ENCODE results near the gene COL13A1. TPM values are rescaled to one million over a fixed set of nuclear protein-coding genes. Genes with fewer than 3 reads are reported as not detected.

Gene COL13A1
- total and polyA plus RNA-seq, 7 experiments from 2014 or later, result 0.88 TPM; not detected in 6

DNA sequence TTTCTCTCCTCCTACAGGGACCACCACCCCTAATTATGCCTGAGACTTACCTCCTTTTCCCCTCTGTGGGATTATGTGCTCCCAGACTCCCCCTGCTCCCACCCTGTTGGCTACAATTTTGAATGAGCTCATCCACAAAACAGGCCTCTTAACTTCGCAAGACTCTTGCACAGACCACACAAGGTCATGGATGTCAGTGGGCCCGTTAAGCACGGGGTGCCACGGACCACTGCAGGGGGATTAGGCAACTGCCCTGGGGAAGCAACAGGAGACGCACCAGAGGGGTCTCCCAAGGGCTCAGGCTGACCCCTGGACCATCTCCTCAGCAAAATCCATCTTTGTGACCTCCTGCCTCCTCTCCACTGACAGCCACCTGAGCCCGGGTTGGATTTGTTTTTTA lies 42.1 kb upstream of the COL13A1 start:
- no peak for DNase-seq
- Histone ChIP-seq H3K9me3 (ENCODE audit: control insufficient read depth in 2 of 3, low read length in 3 of 3) (no peaks in the 10 kb centered on the region), H3K27me3 (ENCODE audit: control insufficient read depth in 2 of 2, insufficient read depth in 2 of 2, low read length in 2 of 2) (no peaks in the 10 kb centered on the region), H3K4me3 (ENCODE audit: low read length) (no peak overlapping the region), H3K27ac (ENCODE audit: low read depth, low read length) (no peak overlapping the region), H3K4me1 (ENCODE audit: control insufficient read depth in 2 of 2, insufficient read depth in 2 of 2, low read length in 2 of 2) (no peaks in the 10 kb centered on the region), H3K36me3 (ENCODE audit: control insufficient read depth in 2 of 3, insufficient read depth in 3 of 3, low read length in 3 of 3) (no peaks in the 10 kb centered on the region)
- ChIA-PET POLR2A (no interaction called here), CTCF (interaction anchor here (0.6 kb wide), 1 partner anchor 1142 kb away, joined by 3 read pairs; no protein-coding TSS in a partner anchor)
- Mint-ChIP-seq H3K9me3 (no peaks in the 10 kb centered on the region), H3K4me3 (no peak overlapping the region), H3K36me3 (no peaks in the 10 kb centered on the region), H3K27ac (no peak overlapping the region), H3K27me3 (peaks cover 0 to 22% (median 5%) of the 10 kb centered on the region in 5 donors), H3K4me1 (peaks cover 0 to 1% (median 0%) of the 10 kb centered on the region in 7 donors)
- no peak for ATAC-seq
- intact Hi-C loops (cut with micrococcal nuclease), result no loop called here

- Mint-ChIP-seq H3K4me1 (peaks cover 0 to 1% (median 0%) of the 10 kb centered on the region in 7 donors), H3K9me3 (no peaks in the 10 kb centered on the region), H3K4me3 (no peak overlapping the region), H3K27ac (no peak overlapping the region), H3K36me3 (no peaks in the 10 kb centered on the region), H3K27me3 (peaks cover 0 to 22% (median 5%) of the 10 kb centered on the region in 5 donors)
- H3K4me3 ChIP-seq (ENCODE audit: low read length), result no peak overlapping the region
- ChIA-PET POLR2A (no interaction called here), CTCF (no interaction called here)
- H3K27ac ChIP-seq (ENCODE audit: low read depth, low read length), result no peak overlapping the region
- DNase-seq (no peak), ATAC-seq (no peak)
- H3K4me1 ChIP-seq (ENCODE audit: control insufficient read depth in 2 of 2, insufficient read depth in 2 of 2, low read length in 2 of 2), result no peaks in the 10 kb centered on the region
- intact Hi-C loops (cut with micrococcal nuclease), result no loop called here
- H3K36me3 ChIP-seq (ENCODE audit: control insufficient read depth in 2 of 3, insufficient read depth in 3 of 3, low read length in 3 of 3), result no peaks in the 10 kb centered on the region
- H3K27me3 ChIP-seq (ENCODE audit: control insufficient read depth in 2 of 2, insufficient read depth in 2 of 2, low read length in 2 of 2), result no peaks in the 10 kb centered on the region
- no peaks in the 10 kb centered on the region for H3K9me3 ChIP-seq (ENCODE audit: control insufficient read depth in 2 of 3, low read length in 3 of 3)
Observed at GRCh38 chr10:69760072-69760471, 41.6 kb upstream of the COL13A1 start.

- Histone ChIP-seq H3K4me1 (ENCODE audit: control insufficient read depth in 2 of 2, insufficient read depth in 2 of 2, low read length in 2 of 2) (no peaks in the 10 kb centered on the region), H3K27me3 (ENCODE audit: control insufficient read depth in 2 of 2, insufficient read depth in 2 of 2, low read length in 2 of 2) (no peaks in the 10 kb centered on the region), H3K36me3 (ENCODE audit: control insufficient read depth in 2 of 3, insufficient read depth in 3 of 3, low read length in 3 of 3) (no peaks in the 10 kb centered on the region), H3K27ac (ENCODE audit: low read depth, low read length) (no peak overlapping the region), H3K9me3 (ENCODE audit: control insufficient read depth in 2 of 3, low read length in 3 of 3) (no peaks in the 10 kb centered on the region), H3K4me3 (ENCODE audit: low read length) (no peak overlapping the region)
- intact Hi-C loops (cut with micrococcal nuclease), result no loop called here
- no peaks in the 10 kb centered on the region for H3K36me3 Mint-ChIP-seq
- peaks cover 0 to 22% (median 5%) of the 10 kb centered on the region in 5 donors for H3K27me3 Mint-ChIP-seq
- H3K4me1 Mint-ChIP-seq, result peaks cover 0 to 1% (median 0%) of the 10 kb centered on the region in 7 donors
- no peaks in the 10 kb centered on the region for H3K9me3 Mint-ChIP-seq
- no peak overlapping the region for H3K4me3 Mint-ChIP-seq
- ChIA-PET CTCF (no interaction called here), POLR2A (no interaction called here)
- ATAC-seq (no peak), DNase-seq (no peak)
- no peak overlapping the region for H3K27ac Mint-ChIP-seq
Observed at GRCh38 chr10:69761320-69761719, 40.4 kb upstream of the COL13A1 start.

GRCh38 chr10:69766161-69766910 lies 35.4 kb upstream of the COL13A1 start:
- intact Hi-C loops (cut with micrococcal nuclease), result no loop called here
- Mint-ChIP-seq H3K27ac (no peak overlapping the region), H3K27me3 (peaks cover 0 to 25% (median 9%) of the 10 kb centered on the region in 5 donors), H3K4me3 (no peak overlapping the region), H3K36me3 (no peaks in the 10 kb centered on the region), H3K9me3 (no peaks in the 10 kb centered on the region), H3K4me1 (peaks cover 0 to 3% (median 0%) of the 10 kb centered on the region in 7 donors)
- ATAC-seq (no peak), DNase-seq (no peak)
- Histone ChIP-seq H3K27ac (ENCODE audit: low read depth, low read length) (no peak overlapping the region), H3K4me3 (ENCODE audit: low read length) (no peak overlapping the region), H3K36me3 (ENCODE audit: control insufficient read depth in 2 of 3, insufficient read depth in 3 of 3, low read length in 3 of 3) (no peaks in the 10 kb centered on the region), H3K4me1 (ENCODE audit: control insufficient read depth in 2 of 2, insufficient read depth in 2 of 2, low read length in 2 of 2) (no peaks in the 10 kb centered on the region), H3K9me3 (ENCODE audit: control insufficient read depth in 2 of 3, low read length in 3 of 3) (no peaks in the 10 kb centered on the region), H3K27me3 (ENCODE audit: control insufficient read depth in 2 of 2, insufficient read depth in 2 of 2, low read length in 2 of 2) (no peaks in the 10 kb centered on the region)
- ChIA-PET POLR2A (no interaction called here), CTCF (no interaction called here)

- CTCF ChIA-PET, result interaction anchor here (0.7 kb wide), 1 partner anchor 288 kb away, joined by 3 read pairs; no protein-coding TSS in a partner anchor
- Mint-ChIP-seq H3K27me3 (peaks cover 0 to 25% (median 5%) of the 10 kb centered on the region in 5 donors), H3K36me3 (no peaks in the 10 kb centered on the region), H3K4me1 (peaks cover 0 to 3% (median 0%) of the 10 kb centered on the region in 7 donors), H3K9me3 (no peaks in the 10 kb centered on the region), H3K4me3 (no peak overlapping the region), H3K27ac (no peak overlapping the region)
- DNase-seq (no peak), ATAC-seq (no peak)
- intact Hi-C loops (cut with micrococcal nuclease), result no loop called here
- Histone ChIP-seq H3K4me3 (ENCODE audit: low read length) (no peak overlapping the region), H3K9me3 (ENCODE audit: control insufficient read depth in 2 of 3, low read length in 3 of 3) (no peaks in the 10 kb centered on the region), H3K4me1 (ENCODE audit: control insufficient read depth in 2 of 2, insufficient read depth in 2 of 2, low read length in 2 of 2) (no peaks in the 10 kb centered on the region), H3K27ac (ENCODE audit: low read depth, low read length) (no peak overlapping the region), H3K27me3 (ENCODE audit: control insufficient read depth in 2 of 2, insufficient read depth in 2 of 2, low read length in 2 of 2) (no peaks in the 10 kb centered on the region), H3K36me3 (ENCODE audit: control insufficient read depth in 2 of 3, insufficient read depth in 3 of 3, low read length in 3 of 3) (no peaks in the 10 kb centered on the region)
- POLR2A ChIA-PET, result no interaction called here
Observed at GRCh38 chr10:69767793-69768192, 33.9 kb upstream of the COL13A1 start.

DNA sequence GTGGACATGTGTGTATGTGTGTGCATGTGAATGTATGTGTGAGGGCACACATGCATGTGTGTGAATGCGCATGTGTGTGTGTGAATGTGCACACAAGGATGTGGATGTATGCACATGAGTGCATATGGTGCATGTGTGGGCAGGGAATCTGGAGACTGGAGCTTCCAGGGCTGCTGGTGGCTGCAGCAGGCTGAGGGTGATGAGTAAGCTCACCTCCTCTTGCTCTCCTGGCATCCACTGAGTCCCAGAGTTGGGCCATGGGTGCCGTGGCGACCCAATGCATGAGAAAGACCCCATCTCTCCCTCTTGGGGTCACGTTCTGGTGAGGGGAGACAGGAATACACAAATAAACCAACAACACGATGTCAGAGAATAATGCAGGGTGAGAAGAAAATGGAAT lies 33.3 kb upstream of the COL13A1 start:
- peaks cover 0 to 3% (median 0%) of the 10 kb centered on the region in 7 donors for H3K4me1 Mint-ChIP-seq
- no peak overlapping the region for H3K27ac ChIP-seq (ENCODE audit: low read depth, low read length)

GRCh38 chr10:69769395-69769992 lies 32.2 kb upstream of the COL13A1 start:
- POLR2A ChIA-PET, result no interaction called here
- H3K9me3 Mint-ChIP-seq, result no peaks in the 10 kb centered on the region
- H3K27ac Mint-ChIP-seq, result no peak overlapping the region
- H3K4me3 Mint-ChIP-seq, result no peak overlapping the region
- intact Hi-C loops (cut with micrococcal nuclease), result no loop called here
- CTCF ChIA-PET, result no interaction called here
- H3K27me3 Mint-ChIP-seq, result peaks cover 0 to 20% (median 5%) of the 10 kb centered on the region in 5 donors
- Histone ChIP-seq H3K4me1 (ENCODE audit: control insufficient read depth in 2 of 2, insufficient read depth in 2 of 2, low read length in 2 of 2) (no peaks in the 10 kb centered on the region), H3K27me3 (ENCODE audit: control insufficient read depth in 2 of 2, insufficient read depth in 2 of 2, low read length in 2 of 2) (no peaks in the 10 kb centered on the region), H3K4me3 (ENCODE audit: low read length) (no peak overlapping the region), H3K9me3 (ENCODE audit: control insufficient read depth in 2 of 3, low read length in 3 of 3) (no peaks in the 10 kb centered on the region), H3K36me3 (ENCODE audit: control insufficient read depth in 2 of 3, insufficient read depth in 3 of 3, low read length in 3 of 3) (no peaks in the 10 kb centered on the region), H3K27ac (ENCODE audit: low read depth, low read length) (no peak overlapping the region)
- ATAC-seq, result no peak
- no peaks in the 10 kb centered on the region for H3K36me3 Mint-ChIP-seq
- H3K4me1 Mint-ChIP-seq, result peaks cover 0 to 3% (median 0%) of the 10 kb centered on the region in 7 donors
- no peak for DNase-seq

More for the DNA sequence above, 33.3 kb upstream of the COL13A1 start:
- ATAC-seq (no peak), DNase-seq (no peak)
- H3K27me3 Mint-ChIP-seq, result peaks cover 0 to 25% (median 5%) of the 10 kb centered on the region in 5 donors
- no peaks in the 10 kb centered on the region for H3K9me3 Mint-ChIP-seq
- H3K4me1 ChIP-seq (ENCODE audit: control insufficient read depth in 2 of 2, insufficient read depth in 2 of 2, low read length in 2 of 2), result no peaks in the 10 kb centered on the region
- POLR2A ChIA-PET, result no interaction called here
- H3K36me3 ChIP-seq (ENCODE audit: control insufficient read depth in 2 of 3, insufficient read depth in 3 of 3, low read length in 3 of 3), result no peaks in the 10 kb centered on the region
- no peak overlapping the region for H3K4me3 Mint-ChIP-seq
- no peaks in the 10 kb centered on the region for H3K9me3 ChIP-seq (ENCODE audit: control insufficient read depth in 2 of 3, low read length in 3 of 3)
- intact Hi-C loops (cut with micrococcal nuclease), result no loop called here
- CTCF ChIA-PET, result no interaction called here
- no peak overlapping the region for H3K4me3 ChIP-seq (ENCODE audit: low read length)
- H3K27me3 ChIP-seq (ENCODE audit: control insufficient read depth in 2 of 2, insufficient read depth in 2 of 2, low read length in 2 of 2), result no peaks in the 10 kb centered on the region
- no peaks in the 10 kb centered on the region for H3K36me3 Mint-ChIP-seq
- H3K27ac Mint-ChIP-seq, result no peak overlapping the region
